Measurements from ENCODE around the gene COL26A1. TPM values are rescaled to one million over a fixed set of nuclear protein-coding genes. Genes with fewer than 3 reads are reported as not detected.

Gene COL26A1
- total and polyA plus RNA-seq, 4 donors = 0.05 to 4.7 (median 0.28) TPM

- Histone ChIP-seq H3K4me3 (no peak overlapping the region), H3K4me1 (ENCODE audit: control insufficient read depth in 5 of 5, insufficient read depth in 5 of 5, low read length in 5 of 5) (peaks cover 0 to 32% (median 10%) of the 10 kb centered on the region in 5 donors), H3K27me3 (ENCODE audit: control insufficient read depth in 3 of 3, insufficient read depth in 3 of 3, low read length in 2 of 3) (no peaks in the 10 kb centered on the region), H3K27ac (ENCODE audit: low read depth in 1 of 2, low read length in 1 of 2) (no peak overlapping the region), H3K9me3 (ENCODE audit: control insufficient read depth in 4 of 4, insufficient read depth in 3 of 4, low read length in 3 of 4) (no peaks in the 10 kb centered on the region), H3K36me3 (ENCODE audit: control insufficient read depth in 4 of 4, insufficient read depth in 4 of 4, low read length in 4 of 4) (no peaks in the 10 kb centered on the region), H3K9ac (ENCODE audit: insufficient read depth in 1 of 2, low read length in 2 of 2) (no peak overlapping the region)
- ATAC-seq (ENCODE audit: insufficient read depth, low FRiP score) (no peak), DNase-seq (no peak)
- TF ChIP-seq, protein P1, sequence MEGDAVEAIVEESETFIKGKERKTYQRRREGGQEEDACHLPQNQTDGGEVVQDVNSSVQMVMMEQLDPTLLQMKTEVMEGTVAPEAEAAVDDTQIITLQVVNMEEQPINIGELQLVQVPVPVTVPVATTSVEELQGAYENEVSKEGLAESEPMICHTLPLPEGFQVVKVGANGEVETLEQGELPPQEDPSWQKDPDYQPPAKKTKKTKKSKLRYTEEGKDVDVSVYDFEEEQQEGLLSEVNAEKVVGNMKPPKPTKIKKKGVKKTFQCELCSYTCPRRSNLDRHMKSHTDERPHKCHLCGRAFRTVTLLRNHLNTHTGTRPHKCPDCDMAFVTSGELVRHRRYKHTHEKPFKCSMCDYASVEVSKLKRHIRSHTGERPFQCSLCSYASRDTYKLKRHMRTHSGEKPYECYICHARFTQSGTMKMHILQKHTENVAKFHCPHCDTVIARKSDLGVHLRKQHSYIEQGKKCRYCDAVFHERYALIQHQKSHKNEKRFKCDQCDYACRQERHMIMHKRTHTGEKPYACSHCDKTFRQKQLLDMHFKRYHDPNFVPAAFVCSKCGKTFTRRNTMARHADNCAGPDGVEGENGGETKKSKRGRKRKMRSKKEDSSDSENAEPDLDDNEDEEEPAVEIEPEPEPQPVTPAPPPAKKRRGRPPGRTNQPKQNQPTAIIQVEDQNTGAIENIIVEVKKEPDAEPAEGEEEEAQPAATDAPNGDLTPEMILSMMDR (IDR thresholded peaks at IDR 0.05; ENCODE audit: control extremely low read depth, extremely low read depth) = no peak
- WGBS, 2 donors = 90 to 96% methylated on average over 5 of the region's 5 CpGs
Observed at GRCh38 chr7:101376601-101377000, 13.9 kb downstream of the COL26A1 start.

DNA sequence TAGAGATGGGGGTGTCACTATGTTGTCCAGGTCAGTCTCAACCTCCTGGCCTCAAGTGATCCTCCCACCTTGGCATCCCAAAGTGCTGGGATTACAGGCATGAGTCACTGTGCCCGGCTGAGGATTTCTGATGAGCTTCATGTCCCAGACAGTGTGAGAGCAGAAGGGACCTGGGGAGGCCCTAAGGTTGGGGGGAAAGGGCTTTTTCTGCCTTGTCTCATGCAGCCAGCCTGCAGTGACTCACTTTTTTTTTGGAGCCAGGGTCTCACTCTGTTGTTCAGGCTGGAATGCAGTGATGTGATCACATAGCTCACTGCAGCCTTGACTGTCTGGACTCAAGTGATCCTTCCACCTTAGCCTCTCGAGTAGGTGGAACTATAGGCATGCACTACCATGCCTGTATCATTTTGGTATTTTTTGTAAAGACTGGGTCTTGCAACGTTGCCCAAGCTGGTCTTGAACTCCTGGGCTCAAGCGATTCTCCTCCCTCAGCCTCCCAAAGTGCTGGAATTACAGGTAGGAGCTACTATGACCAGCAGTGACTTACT, 14.6 kb downstream of the COL26A1 start:
- Histone ChIP-seq H3K9me3 (ENCODE audit: control insufficient read depth in 4 of 4, insufficient read depth in 3 of 4, low read length in 3 of 4) (no peaks in the 10 kb centered on the region), H3K9ac (ENCODE audit: insufficient read depth in 1 of 2, low read length in 2 of 2) (no peak overlapping the region), H3K27ac (ENCODE audit: low read depth in 1 of 2, low read length in 1 of 2) (no peak overlapping the region), H3K4me1 (ENCODE audit: control insufficient read depth in 5 of 5, insufficient read depth in 5 of 5, low read length in 5 of 5) (peaks cover 0 to 32% (median 10%) of the 10 kb centered on the region in 5 donors), H3K4me3 (no peak overlapping the region), H3K27me3 (ENCODE audit: control insufficient read depth in 3 of 3, insufficient read depth in 3 of 3, low read length in 2 of 3) (no peaks in the 10 kb centered on the region), H3K36me3 (ENCODE audit: control insufficient read depth in 4 of 4, insufficient read depth in 4 of 4, low read length in 4 of 4) (no peaks in the 10 kb centered on the region)
- DNase-seq (no peak), ATAC-seq (ENCODE audit: insufficient read depth, low FRiP score) (no peak)
- WGBS, 2 donors = 85 to 91% methylated on average over 4 of the region's 4 CpGs
- TF ChIP-seq, protein P1 (IDR thresholded peaks at IDR 0.05; ENCODE audit: control extremely low read depth, extremely low read depth) = no peak

- Histone ChIP-seq H3K4me3 (no peak overlapping the region), H3K27ac (ENCODE audit: low read depth in 1 of 2, low read length in 1 of 2) (no peak overlapping the region), H3K36me3 (ENCODE audit: control insufficient read depth in 4 of 4, insufficient read depth in 4 of 4, low read length in 4 of 4) (no peaks in the 10 kb centered on the region), H3K9ac (ENCODE audit: insufficient read depth in 1 of 2, low read length in 2 of 2) (peak overlapping the region in 1 of 2 donors; percentile 7), H3K27me3 (ENCODE audit: control insufficient read depth in 3 of 3, insufficient read depth in 3 of 3, low read length in 2 of 3) (no peaks in the 10 kb centered on the region), H3K4me1 (ENCODE audit: control insufficient read depth in 5 of 5, insufficient read depth in 5 of 5, low read length in 5 of 5) (peaks cover 0 to 20% (median 0%) of the 10 kb centered on the region in 5 donors), H3K9me3 (ENCODE audit: control insufficient read depth in 4 of 4, insufficient read depth in 3 of 4, low read length in 3 of 4) (no peaks in the 10 kb centered on the region)
- ATAC-seq (ENCODE audit: insufficient read depth, low FRiP score) (no peak), DNase-seq (peak; percentile 64 to 73 (median 66))
- 43 to 75% methylated on average over 13 of the region's 13 CpGs for WGBS, 2 donors
- TF ChIP-seq, protein P1 (IDR thresholded peaks at IDR 0.05; ENCODE audit: control extremely low read depth, extremely low read depth) = no peak
Observed at GRCh38 chr7:101378751-101379174, 16.1 kb downstream of the COL26A1 start.

DNA sequence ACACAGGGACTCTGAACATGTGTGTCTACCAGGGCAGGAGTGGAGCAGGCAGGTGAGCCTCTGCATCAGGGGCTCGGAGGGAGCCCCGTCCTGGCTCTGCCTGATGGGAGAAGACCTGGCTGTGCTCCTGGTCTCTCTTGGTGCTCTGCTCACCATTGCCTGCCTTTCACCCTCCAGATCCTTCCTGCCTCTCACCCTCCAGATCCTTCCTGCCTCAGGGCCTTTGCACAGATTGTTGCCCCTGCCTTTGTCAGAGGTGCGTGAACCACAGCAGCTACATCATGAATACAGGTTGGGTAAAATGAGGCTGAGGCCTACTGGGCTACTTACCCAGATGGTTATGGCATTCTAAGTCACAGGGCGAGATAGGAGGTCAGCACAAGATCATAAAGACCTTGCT, 16.6 kb downstream of the COL26A1 start:
- H3K36me3 ChIP-seq (ENCODE audit: control insufficient read depth in 4 of 4, insufficient read depth in 4 of 4, low read length in 4 of 4) = no peaks in the 10 kb centered on the region
- H3K9ac ChIP-seq (ENCODE audit: insufficient read depth in 1 of 2, low read length in 2 of 2) = no peak overlapping the region
- no peaks in the 10 kb centered on the region for H3K27me3 ChIP-seq (ENCODE audit: control insufficient read depth in 3 of 3, insufficient read depth in 3 of 3, low read length in 2 of 3)
- peaks cover 0 to 15% (median 0%) of the 10 kb centered on the region in 5 donors for H3K4me1 ChIP-seq (ENCODE audit: control insufficient read depth in 5 of 5, insufficient read depth in 5 of 5, low read length in 5 of 5)
- H3K27ac ChIP-seq (ENCODE audit: low read depth in 1 of 2, low read length in 1 of 2) = no peak overlapping the region
- H3K9me3 ChIP-seq (ENCODE audit: control insufficient read depth in 4 of 4, insufficient read depth in 3 of 4, low read length in 3 of 4) = no peaks in the 10 kb centered on the region
- DNase-seq (no peak), ATAC-seq (ENCODE audit: insufficient read depth, low FRiP score) (no peak)
- no peak overlapping the region for H3K4me3 ChIP-seq
- TF ChIP-seq, protein P1 (IDR thresholded peaks at IDR 0.05; ENCODE audit: control extremely low read depth, extremely low read depth) = no peak
- WGBS, 2 donors = 92 to 94% methylated on average over 4 of the region's 4 CpGs
